IMR-90 (cell line): ENCODE measurements around the gene ROR2. TPM values are rescaled to one million over a fixed set of nuclear protein-coding genes. Genes with fewer than 3 reads are reported as not detected.

Experiments
- ATAC-seq: fragments of 200-7000 bp; cut with Tn5 transposase; 2 replicates; pipeline ENCODE4 v1.9.1; 2020; ENCODE audit warnings: low read depth, mild to moderate bottlenecking, moderate library complexity
- BruUV-seq: library from RNA; stranded (reverse); fragments of 400-500 nt; replicated peaks from 2 replicates; lab custom pipeline; 2021; lab: Mats Ljungman, UMichigan
- CTCF ChIA-PET: fragments of 300-600 bp; formaldehyde crosslinking; extraction: SDS; loops from one replicate; lab custom pipeline; 2021; ENCODE audit warnings: antibody characterized with exemption; lab: Yijun Ruan, JAX
- POLR2A ChIA-PET: fragments of 300-600 bp; sonication (Branson Sonifier 250); formaldehyde crosslinking; loops from one replicate; lab custom pipeline; 2022; ENCODE audit warnings: antibody characterized with exemption; ENCODE audit not compliant: unreplicated experiment; lab: Charles Lee
- DNase-seq: peaks from one replicate; pipeline ENCODE4 v3.0.0; 2013
- H2AFZ ChIP-seq: replicated peaks from 2 replicates; pipeline ENCODE3; 2013; ENCODE audit warnings: low read length, mild to moderate bottlenecking; ENCODE audit not compliant: poor library complexity
- H2AK5ac ChIP-seq: 2 replicates; pipeline ENCODE4 v1.6.1; 2013; ENCODE audit warnings: low read depth, low read length, inconsistent platforms
- H2AK9ac ChIP-seq: replicated peaks from 2 replicates; pipeline ENCODE3; 2013; ENCODE audit warnings: mild to moderate bottlenecking, low read depth, low read length, moderate library complexity; ENCODE audit not compliant: poor library complexity
- H2BK120ac ChIP-seq: 2 replicates; pipeline ENCODE4 v1.6.1; 2013; ENCODE audit warnings: low read depth, low read length, inconsistent platforms
- H2BK15ac ChIP-seq: 3 replicates; pipeline ENCODE4 v1.6.1; 2013; ENCODE audit warnings: low read depth, low read length, inconsistent platforms
- H2BK20ac ChIP-seq: 2 replicates; pipeline ENCODE4 v1.6.1; 2013; ENCODE audit warnings: low read depth, mild to moderate bottlenecking, inconsistent platforms, low read length, moderate library complexity
- H2BK5ac ChIP-seq: 2 replicates; pipeline ENCODE4 v1.6.1; 2013; ENCODE audit warnings: mild to moderate bottlenecking, low read depth, low read length, inconsistent platforms; ENCODE audit not compliant: poor library complexity, severe bottlenecking
- H3K14ac ChIP-seq: replicated peaks from 2 replicates; pipeline ENCODE4 v1.6.1; 2013; ENCODE audit warnings: low read depth, low read length, inconsistent platforms
- H3K18ac ChIP-seq: 2 replicates; pipeline ENCODE4 v1.6.1; 2013; ENCODE audit warnings: low read depth, low read length, control low read depth
- H3K23ac ChIP-seq: 2 replicates; pipeline ENCODE4 v1.6.1; 2013; ENCODE audit warnings: low read depth, low read length, inconsistent platforms
- H3K27ac ChIP-seq: 2 replicates; pipeline ENCODE4 v1.5.1; 2013; ENCODE audit warnings: mild to moderate bottlenecking, control low read depth, low read length; ENCODE audit not compliant: insufficient read depth
- H3K27me3 ChIP-seq: 2 replicates; pipeline ENCODE4 v1.6.1; 2013; ENCODE audit warnings: low read length; ENCODE audit not compliant: control insufficient read depth, insufficient read depth
- H3K36me3 ChIP-seq: 2 replicates; pipeline ENCODE4 v1.6.1; 2013; ENCODE audit warnings: low read length, mixed read lengths; ENCODE audit not compliant: control insufficient read depth, insufficient read depth
- H3K4ac ChIP-seq: 2 replicates; pipeline ENCODE4 v1.6.1; 2013; ENCODE audit warnings: low read depth, low read length, inconsistent platforms
- H3K4me1 ChIP-seq: 2 replicates; pipeline ENCODE4 v1.6.1; 2013; ENCODE audit warnings: low read length, mixed read lengths; ENCODE audit not compliant: control insufficient read depth, insufficient read depth
- H3K4me2 ChIP-seq: 2 replicates; pipeline ENCODE4 v1.6.1; 2013; ENCODE audit warnings: low read depth, mild to moderate bottlenecking, control low read depth, low read length, moderate library complexity
- H3K4me3 ChIP-seq: 2 replicates; pipeline ENCODE4 v1.5.1; 2013; ENCODE audit warnings: low read depth, mild to moderate bottlenecking, control low read depth, low read length, moderate library complexity; ENCODE audit not compliant: insufficient read depth
- H3K56ac ChIP-seq: 2 replicates; pipeline ENCODE4 v1.6.1; 2013; ENCODE audit warnings: low read length, inconsistent platforms; ENCODE audit not compliant: insufficient read depth; ENCODE audit errors: extremely low read depth
- H3K79me1 ChIP-seq, 2 experiments: 2 replicates each; pipeline ENCODE4 v1.6.1; 2013; ENCODE audit warnings: low read length in 2 of 2, inconsistent platforms in 1 of 2, low read depth in 1 of 2
- H3K9ac ChIP-seq: 2 replicates; pipeline ENCODE4 v1.6.1; 2013; ENCODE audit warnings: low read depth, low read length, control low read depth
- H3K9me1 ChIP-seq: 2 replicates; pipeline ENCODE4 v1.6.1; 2013; ENCODE audit warnings: low read length, inconsistent platforms; ENCODE audit not compliant: insufficient read depth
- H3K9me3 ChIP-seq: 2 replicates; pipeline ENCODE4 v1.6.1; 2013; ENCODE audit warnings: low read length; ENCODE audit not compliant: control insufficient read depth, insufficient read depth
- H4K20me1 ChIP-seq: 2 replicates; pipeline ENCODE4 v1.6.1; 2013; ENCODE audit warnings: low read length, inconsistent platforms; ENCODE audit not compliant: insufficient read depth
- H4K5ac ChIP-seq: 2 replicates; pipeline ENCODE4 v1.6.1; 2013; ENCODE audit warnings: mild to moderate bottlenecking, low read depth, low read length, control low read depth
- H4K8ac ChIP-seq, 2 experiments: 2 replicates each; pipeline ENCODE4 v1.6.1; 2013; ENCODE audit warnings: low read depth in 2 of 2, low read length in 2 of 2, control low read depth in 1 of 2, inconsistent platforms in 1 of 2
- H4K91ac ChIP-seq: 2 replicates; pipeline ENCODE4 v1.6.1; 2013; ENCODE audit warnings: low read depth, low read length, inconsistent platforms; ENCODE audit not compliant: insufficient read depth
- BHLHE40 ChIP-seq: fragments of 150-350 bp; IDR thresholded peaks from 2 replicates; pipeline ENCODE4 v1.6.1; 2016; ENCODE audit warnings: mild to moderate bottlenecking, low read depth, low read length
- MAFK ChIP-seq: IDR thresholded peaks from 2 replicates; pipeline ENCODE4 v1.6.1; 2012; ENCODE audit warnings: low read depth, low read length, improper control_type of control experiment
- MAZ ChIP-seq: IDR thresholded peaks from 2 replicates; pipeline ENCODE4 v1.6.1; 2012; ENCODE audit warnings: low read depth, mild to moderate bottlenecking, low read length, improper control_type of control experiment, moderate library complexity, borderline replicate concordance
- MXI1 ChIP-seq: IDR thresholded peaks from 2 replicates; pipeline ENCODE4 v1.6.1; 2012; ENCODE audit warnings: low read depth, mild to moderate bottlenecking, low read length, moderate library complexity, borderline replicate concordance
- RCOR1 ChIP-seq: IDR thresholded peaks from 2 replicates; pipeline ENCODE4 v1.6.1; 2012; ENCODE audit warnings: mild to moderate bottlenecking, low read length, improper control_type of control experiment; ENCODE audit not compliant: insufficient replicate concordance
- RFX5 ChIP-seq: IDR thresholded peaks from 2 replicates; pipeline ENCODE4 v1.8.0; 2012; ENCODE audit warnings: low read depth, mild to moderate bottlenecking, low read length, moderate library complexity
- SMC3 ChIP-seq: fragments of 150-350 bp; IDR thresholded peaks from 2 replicates; pipeline ENCODE4 v1.6.1; 2016; ENCODE audit warnings: low read depth, mild to moderate bottlenecking, antibody characterized with exemption, low read length, moderate library complexity
- WGBS, 2 experiments: methylation state at CpG; one replicate each; pipeline versions ENCODE4 v1.1.5 to v1.1.7; 2013; ENCODE audit warnings: missing lambda C conversion rate in 2 of 2; ENCODE audit not compliant: insufficient read length in 1 of 2; ENCODE audit errors: extremely low coverage in 2 of 2; 5-methylcytosine and 5-hydroxymethylcytosine counted together
- dilution Hi-C: fragments of 300-500 bp; cut with HindIII; formaldehyde crosslinking; loops from one replicate; pipeline ENCODE4 v1.14.3; 2018; ENCODE audit warnings: low sequenced_read_pairs; ENCODE audit not compliant: unreplicated experiment
- in situ Hi-C: fragments of 300-500 bp; cut with MboI; formaldehyde crosslinking; loops from 3 replicates; pipeline ENCODE4 v1.14.3; 2019; ENCODE audit warnings: low sequenced_read_pairs, inconsistent platforms, mixed read lengths
- intact Hi-C: fragments of 100-400 bp; cut with micrococcal nuclease; formaldehyde crosslinking; loops from 2 replicates; pipeline ENCODE4 v1.10.0; 2022
- polyA plus RNA-seq, 3 experiments: library from polyadenylated mRNA; depleted of rRNA; stranded (reverse); fragments of >200 nt; gene quantifications; 2 replicates each; pipeline ENCODE4 v1.2.3, GENCODE V29; 2012; ENCODE audit warnings: low replicate concordance in 1 of 3
- total RNA-seq: library from RNA; depleted of rRNA; stranded (reverse); fragments of >200 nt; gene quantifications from 2 replicates; pipeline ENCODE4 v1.2.3, GENCODE V29; 2012
- TF ChIP-seq, protein P1 (sequence below): fragments of 150-350 bp; IDR thresholded peaks from 2 replicates; pipeline ENCODE4 v1.6.1; 2016; ENCODE audit warnings: low read depth, mild to moderate bottlenecking, low read length, moderate library complexity, borderline replicate concordance

Gene ROR2
- total and polyA plus RNA-seq, 2 of the 4 experiments (the other 2 are of a cell fraction) = 2.3 to 4.8 TPM

DNA sequence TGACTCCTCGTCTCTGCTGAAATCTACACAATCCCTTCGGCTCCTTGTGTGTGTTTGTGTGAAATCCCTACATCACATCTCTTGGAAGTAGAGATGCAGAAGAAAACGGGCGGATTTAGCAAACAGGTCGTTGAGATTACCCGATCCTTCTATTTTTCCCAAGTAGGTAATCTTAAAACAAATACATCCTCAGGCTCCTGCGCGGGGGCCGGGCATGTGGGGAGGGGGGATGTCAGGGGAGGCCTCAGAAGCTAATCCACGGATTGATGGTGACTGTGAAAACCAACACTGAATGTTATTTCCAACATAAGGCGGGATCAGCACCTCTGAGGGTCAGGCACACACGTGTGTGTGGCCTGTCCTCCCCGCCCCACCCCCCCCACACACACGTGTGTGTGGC, 137.8 kb downstream of the ROR2 start:
- no TSS peak for BruUV-seq
- POLR2A ChIA-PET = interaction anchor here (0.5 kb wide), 1 partner anchor 20 kb away, joined by 8 read pairs; no protein-coding TSS in a partner anchor
- peak overlapping the region; percentile 36; the same call in 1 of the 2 replicates for H2BK120ac ChIP-seq
- no peak for DNase-seq
- peaks cover 42% of the 10 kb centered on the region for H3K4me1 ChIP-seq
- no peak overlapping the region for H4K8ac ChIP-seq
- H3K14ac ChIP-seq = no peak overlapping the region
- no peak overlapping the region for H3K4me3 ChIP-seq
- H4K5ac ChIP-seq = no peak overlapping the region
- in situ Hi-C loops = no loop called here
- TF ChIP-seq BHLHE40 = no peak
- no peak for TF ChIP-seq SMC3
- no peak for TF ChIP-seq MAZ
- TF ChIP-seq MAFK = no peak
- no peak for TF ChIP-seq MXI1
- TF ChIP-seq RCOR1 = no peak
- TF ChIP-seq, protein P1, sequence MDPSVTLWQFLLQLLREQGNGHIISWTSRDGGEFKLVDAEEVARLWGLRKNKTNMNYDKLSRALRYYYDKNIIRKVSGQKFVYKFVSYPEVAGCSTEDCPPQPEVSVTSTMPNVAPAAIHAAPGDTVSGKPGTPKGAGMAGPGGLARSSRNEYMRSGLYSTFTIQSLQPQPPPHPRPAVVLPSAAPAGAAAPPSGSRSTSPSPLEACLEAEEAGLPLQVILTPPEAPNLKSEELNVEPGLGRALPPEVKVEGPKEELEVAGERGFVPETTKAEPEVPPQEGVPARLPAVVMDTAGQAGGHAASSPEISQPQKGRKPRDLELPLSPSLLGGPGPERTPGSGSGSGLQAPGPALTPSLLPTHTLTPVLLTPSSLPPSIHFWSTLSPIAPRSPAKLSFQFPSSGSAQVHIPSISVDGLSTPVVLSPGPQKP = no peak
- TF ChIP-seq RFX5 = no peak
- H3K18ac ChIP-seq = no peak overlapping the region; the same call in 1 of the 2 replicates
- peak overlapping the region; percentile 56; the same call in 1 of the 2 replicates for H3K4ac ChIP-seq
- no peak for ATAC-seq
- H3K36me3 ChIP-seq = no peaks in the 10 kb centered on the region
- H3K27ac ChIP-seq = peak overlapping the region; percentile 7; the same call in 1 of the 2 replicates
- H2BK5ac ChIP-seq = no peak overlapping the region
- no peak overlapping the region for H3K23ac ChIP-seq
- WGBS, 2 experiments = no CpG with 5 or more reads among the region's 14 CpGs
- H2AFZ ChIP-seq = no peak overlapping the region
- intact Hi-C loops = no loop called here
- CTCF ChIA-PET = interaction anchor here (0.6 kb wide), 2 partner anchors 121 to 616 kb away, joined by 3 to 6 read pairs; no protein-coding TSS in a partner anchor
- no peaks in the 10 kb centered on the region for H3K9me3 ChIP-seq
- H3K9me1 ChIP-seq = peaks cover 14% of the 10 kb centered on the region
- H4K20me1 ChIP-seq = peaks cover 7% of the 10 kb centered on the region; the same call in 1 of the 2 replicates
- dilution Hi-C loops = no loop called here
- H3K56ac ChIP-seq = no peak overlapping the region
- no peak overlapping the region for H2BK20ac ChIP-seq
- peak overlapping the region; percentile 54; the same call in 1 of the 2 replicates for H2AK5ac ChIP-seq
- peaks cover 2% of the 10 kb centered on the region; the same call in 1 of the 2 replicates for H3K27me3 ChIP-seq
- H2AK9ac ChIP-seq = no peak overlapping the region
- H2BK15ac ChIP-seq = no peak overlapping the region
- H3K79me1 ChIP-seq = peaks cover 0 to 3% of the 10 kb centered on the region in 2 experiments; a peak in 1 of 4 replicates
- H4K91ac ChIP-seq = no peak overlapping the region; the same call in 1 of the 2 replicates
- H3K4me2 ChIP-seq = no peak overlapping the region
- no peak overlapping the region for H3K9ac ChIP-seq
